K562 treated with DMSO at 1 percent for 12 hours (cell line): Measurements from ENCODE around the gene PKN2. TPM values are rescaled to one million over a fixed set of nuclear protein-coding genes. Genes with fewer than 3 reads are reported as not detected.

Source experiments
- total RNA-seq: library from RNA; unstranded; fragments of 300-600 nt; gene quantifications from 2 replicates; pipeline ENCODE4 v1.2.3, GENCODE V29; 2022; ENCODE audit not compliant: insufficient read depth

PKN2 gene
- total RNA-seq = 2.0 and 9.9 TPM in 2 replicates

DNA sequence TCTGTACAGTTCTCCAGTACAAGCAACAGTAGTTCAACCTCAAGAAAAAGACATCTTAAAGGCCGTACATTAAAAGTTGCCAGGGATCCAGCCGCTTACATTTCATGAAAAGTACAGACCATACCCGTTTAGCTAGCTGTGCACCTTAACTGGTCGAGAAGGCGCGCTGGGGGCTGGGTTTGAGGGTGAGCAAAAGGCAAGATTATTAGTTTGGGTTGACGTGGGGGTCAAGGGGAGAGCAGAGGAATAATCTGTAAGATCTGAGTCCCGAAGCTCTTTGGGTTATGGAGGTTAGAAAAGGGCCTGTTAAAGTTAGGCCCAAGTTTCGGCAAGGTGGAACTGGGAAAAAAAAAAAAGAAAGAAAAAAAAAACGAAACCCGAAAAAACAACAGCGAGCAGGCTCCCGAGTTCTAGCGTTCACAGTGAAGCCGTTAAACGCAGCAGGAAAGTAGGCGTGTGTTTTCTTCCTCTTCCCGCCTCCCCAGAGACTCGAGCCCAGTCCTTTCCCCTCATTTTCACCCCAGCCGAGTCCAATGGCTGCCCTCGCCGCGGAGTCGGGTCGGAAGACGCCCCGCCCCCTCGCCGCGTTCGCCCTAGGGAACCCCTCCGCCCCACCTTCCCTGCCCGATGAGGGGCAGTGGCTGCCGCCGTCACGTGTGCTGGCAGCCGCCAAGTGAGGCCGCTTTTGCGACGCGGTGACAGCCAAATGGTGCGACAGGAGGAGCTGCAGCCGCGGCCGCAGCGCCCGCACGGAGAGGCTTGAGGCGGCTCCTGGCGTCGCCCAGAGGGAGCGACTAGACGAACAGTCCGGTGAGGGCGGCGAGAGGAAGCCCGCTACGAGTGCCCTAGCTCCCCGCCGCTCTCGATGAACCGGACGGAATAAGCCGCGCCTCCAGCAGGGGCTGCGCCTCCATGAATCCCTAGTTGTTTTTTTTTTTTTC, at the start of gene PKN2:
Gene PKN2, plus strand, starts transcription at position 733 of the 941 bp plus-strand sequence. CDS start 308 bp downstream, outside the sequence.

Other genes with a start within 250 kb of the PKN2 start
- 24.6 and 43.6 TPM in 2 replicates for gene GTF2B, start 207.3 kb downstream of the PKN2 start, total RNA-seq